HG03457 (cell line): Measurements from ENCODE around the gene ABCC3.

Experiments
- ATAC-seq: cut with Tn5 transposase; IDR thresholded peaks from one replicate; pipeline ENCODE4 v1.9.1; 2021; ENCODE audit warnings: moderate number of reproducible peaks; ENCODE audit not compliant: unreplicated experiment

ABCC3 gene

DNA sequence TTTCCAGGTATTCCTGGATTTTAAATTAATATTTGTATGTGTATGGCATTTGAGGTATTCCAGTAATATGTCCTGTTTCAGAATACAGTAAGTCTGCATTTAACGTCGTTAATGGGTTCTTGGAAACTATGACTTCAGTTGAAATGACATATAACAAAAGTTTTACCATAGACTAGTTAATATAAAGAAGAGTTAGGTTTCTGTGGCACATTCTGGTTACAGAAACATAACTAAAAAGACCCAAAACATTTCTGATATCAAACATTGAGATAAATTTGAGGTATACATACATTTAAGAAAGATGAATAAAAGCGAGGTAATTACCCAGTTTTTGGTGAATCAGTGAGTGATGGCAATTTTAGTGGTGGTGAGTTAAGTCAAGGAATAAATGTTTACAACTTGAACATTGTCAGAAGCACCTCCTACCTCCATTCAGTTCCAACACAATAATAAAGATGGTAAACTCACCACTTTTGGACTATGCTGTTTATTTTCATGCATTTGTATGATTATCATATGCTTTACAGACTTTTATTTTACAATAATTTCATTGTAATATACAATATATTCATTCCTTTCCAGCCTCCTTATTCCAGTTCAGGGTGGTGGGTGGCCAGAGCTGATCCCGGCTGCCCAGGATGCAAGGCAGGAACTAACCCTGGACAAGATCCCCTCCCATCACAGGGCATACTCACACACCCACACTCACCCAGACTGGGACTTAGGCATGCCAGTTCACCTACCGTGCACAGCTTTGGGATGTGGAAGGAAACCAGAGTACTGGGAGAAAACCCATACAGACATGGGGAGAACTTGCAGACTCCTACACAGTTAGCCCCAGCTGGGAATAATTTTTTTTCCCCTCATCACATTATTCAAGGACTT lies 94.4 kb downstream of the ABCC3 start:
- ATAC-seq = no peak

DNA sequence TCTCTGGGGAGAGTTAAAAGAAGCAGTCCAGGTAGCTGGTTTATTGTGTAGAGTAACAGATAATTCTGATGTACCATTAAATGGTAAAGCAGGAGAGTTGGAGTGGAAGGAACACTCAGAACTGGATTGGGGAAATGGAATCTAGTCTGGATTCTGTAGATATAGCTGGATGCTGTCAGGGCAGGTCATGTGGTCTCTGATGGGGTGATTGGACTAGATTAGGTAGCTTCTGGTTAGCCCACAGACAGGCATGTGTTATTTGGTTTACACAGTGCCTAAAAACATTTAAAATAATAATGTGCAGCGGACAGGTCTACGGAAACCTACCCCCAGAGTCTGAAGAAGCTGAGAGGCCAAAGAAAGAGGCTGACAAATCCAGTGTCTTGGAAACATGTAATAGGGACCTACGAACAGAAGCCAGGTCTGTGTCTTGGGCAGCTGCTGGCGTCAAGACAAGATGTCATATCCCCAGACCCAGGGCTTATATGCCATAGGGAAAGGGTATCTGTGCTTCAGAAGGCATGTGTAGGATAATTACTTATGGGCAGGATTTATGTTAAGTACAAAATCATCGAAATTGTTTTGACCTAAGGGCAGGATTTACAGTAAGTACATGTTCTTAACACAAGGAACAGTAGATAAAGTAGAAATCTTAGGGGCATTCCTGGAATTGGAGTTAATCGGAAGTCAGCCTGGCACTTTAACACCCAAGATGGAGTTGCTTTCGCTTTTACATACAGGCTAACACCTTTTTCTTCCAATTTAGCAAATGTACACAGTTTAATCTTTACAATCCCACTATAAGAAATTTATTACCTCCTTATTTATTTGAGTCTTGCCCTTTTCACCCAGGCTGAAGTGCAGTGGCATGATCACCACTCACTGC lies 97.1 kb downstream of the ABCC3 start:
- ATAC-seq = no peak

DNA sequence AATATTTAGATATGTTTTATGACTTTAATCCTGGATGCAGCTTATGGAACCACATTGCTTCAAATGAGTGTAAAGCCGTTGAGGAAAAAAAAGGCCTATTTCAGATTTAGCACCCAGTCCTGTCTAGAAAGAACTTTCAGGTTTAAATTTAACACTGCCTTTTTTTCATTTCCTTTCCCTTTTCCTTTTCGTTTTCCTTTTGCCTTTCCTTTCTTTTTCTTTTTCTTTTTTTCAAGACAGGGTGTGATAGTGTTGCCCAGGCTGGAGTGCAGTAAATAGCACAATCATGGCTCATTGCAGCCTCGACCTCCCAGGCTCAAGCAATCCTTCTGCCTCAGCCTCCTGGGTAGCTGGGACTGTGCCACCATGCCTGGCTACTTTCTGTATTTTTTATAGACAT lies 100.6 kb downstream of the ABCC3 start:
- no peak for ATAC-seq

DNA sequence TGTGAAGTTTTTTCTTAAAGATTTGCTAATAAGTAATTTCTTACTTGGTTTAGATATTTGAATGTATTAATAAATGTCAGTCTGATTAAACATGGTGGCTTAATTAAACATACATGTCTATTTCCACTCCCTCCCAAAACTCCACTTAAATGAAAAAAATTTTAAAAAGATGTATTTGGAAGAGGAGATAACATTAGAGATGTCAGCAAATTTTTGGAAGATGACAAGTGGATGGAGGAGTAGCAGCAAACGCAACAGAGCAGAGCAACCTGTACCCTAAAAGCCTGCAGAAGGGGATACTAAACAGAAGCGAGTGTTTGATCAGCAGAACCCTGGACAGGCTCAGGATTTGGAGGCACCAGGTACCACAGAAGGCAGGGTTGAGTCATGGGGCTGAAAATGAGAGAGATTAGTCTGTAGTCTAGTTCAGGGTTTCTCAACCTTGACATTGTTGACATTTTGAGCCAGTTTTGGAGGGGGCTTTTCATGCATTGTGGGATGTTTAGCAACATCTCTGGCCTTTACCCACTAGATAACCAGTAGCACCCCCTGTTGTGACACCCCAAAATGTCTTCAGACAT lies 102.5 kb downstream of the ABCC3 start:
- ATAC-seq = no peak

DNA sequence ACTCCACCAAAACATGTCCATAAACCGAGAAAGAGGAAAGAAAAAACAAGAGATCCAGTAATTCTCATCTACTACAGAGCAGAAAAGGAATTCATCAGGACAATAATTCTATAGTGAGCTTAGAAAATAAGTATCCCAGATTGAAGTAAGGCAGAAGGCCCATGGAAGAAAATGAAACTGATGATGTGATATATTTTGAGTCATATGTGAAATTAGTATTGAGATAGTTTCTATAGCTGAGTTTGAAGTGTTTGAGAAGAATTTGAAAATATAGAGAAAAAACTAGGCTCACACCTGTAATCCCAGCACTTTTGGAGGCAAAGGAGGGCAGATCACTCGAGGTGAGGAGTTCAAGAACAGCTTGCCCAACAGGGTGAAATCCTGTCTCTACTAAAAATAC lies 104.4 kb downstream of the ABCC3 start:
- ATAC-seq = no peak
